ENCODE data around the gene ARHGAP42.
A peak's percentile ranks its signal among the peaks of the same experiment; 100 is the strongest.
"Not testable (repeated sequence)": the region's sequence is repeated elsewhere in the genome, so short reads cannot be mapped to it uniquely, and the experiment has no call there.

ARHGAP42 gene

DNA sequence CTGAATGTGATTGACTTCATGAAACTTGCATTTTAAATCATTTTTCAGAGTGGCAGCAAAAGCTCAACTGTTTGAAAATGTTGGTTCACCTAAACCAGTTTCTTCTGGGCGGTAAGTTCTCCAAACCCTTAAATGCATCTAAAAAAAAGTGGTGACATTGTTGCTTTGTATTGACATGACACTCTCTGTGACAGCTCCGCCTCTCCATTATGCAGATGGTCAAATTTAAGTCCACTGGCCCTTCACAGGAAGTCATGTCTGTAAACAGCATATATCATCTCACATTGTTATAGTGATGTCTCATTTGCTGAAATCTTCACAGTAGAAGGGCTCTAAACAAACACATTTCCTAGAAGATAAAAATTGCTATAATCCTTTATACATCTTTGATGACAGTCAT, 291.9 kb downstream of the ARHGAP42 start:
- peak in 1 of 3 experiments; percentile 34 for DNase-seq

DNA sequence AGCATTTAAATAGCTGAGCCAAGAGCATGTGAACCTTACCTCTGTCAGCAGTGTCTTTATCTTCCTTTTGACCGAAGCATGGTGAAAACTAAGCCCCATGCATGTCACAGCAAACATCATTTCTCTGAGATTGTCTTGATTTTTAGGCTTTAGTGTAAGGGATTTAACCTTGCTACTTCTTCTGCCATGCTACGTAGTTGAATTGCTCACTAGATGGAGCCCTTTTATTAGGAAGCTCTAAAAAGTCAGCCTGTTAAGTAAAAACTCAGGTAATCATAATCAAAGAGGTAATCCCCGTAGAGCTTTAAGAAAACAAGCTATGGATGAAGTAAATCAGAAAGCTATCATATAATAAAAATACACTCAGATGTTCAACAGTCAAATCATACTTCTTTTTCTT, 293.1 kb downstream of the ARHGAP42 start:
- peak; percentile 6 to 76 (median 14) for DNase-seq

DNA sequence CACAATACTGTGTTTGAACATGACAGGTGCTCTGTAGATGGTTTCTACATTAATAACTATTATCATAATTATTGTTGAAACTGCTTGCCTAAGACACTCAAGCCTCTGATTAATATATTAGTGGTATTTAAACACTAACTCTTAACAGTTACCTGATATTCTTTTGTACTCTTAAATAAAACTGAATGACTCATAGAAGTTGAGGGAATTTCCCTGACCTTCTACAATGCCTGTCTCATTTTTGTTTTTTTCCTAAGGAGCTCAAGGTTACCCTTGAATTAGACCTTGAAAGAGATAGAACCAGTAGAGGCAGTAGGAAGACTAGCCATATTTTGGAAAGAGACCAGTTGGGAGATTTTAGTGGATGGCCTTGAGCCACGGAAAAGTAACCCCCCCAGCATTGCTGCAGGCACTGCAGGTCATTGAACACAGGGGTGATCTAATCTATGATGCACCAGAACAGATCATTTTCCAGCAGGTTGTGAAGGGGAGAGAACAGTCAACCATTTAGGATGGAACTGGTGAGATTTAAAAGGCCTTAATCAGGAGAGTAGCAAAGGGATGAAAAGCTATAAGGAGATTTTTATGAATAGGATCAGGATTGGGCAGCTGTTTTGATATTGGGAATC, 294.2 kb downstream of the ARHGAP42 start:
- DNase-seq = peak in 2 of 3 experiments; percentile 39 to 81

DNA sequence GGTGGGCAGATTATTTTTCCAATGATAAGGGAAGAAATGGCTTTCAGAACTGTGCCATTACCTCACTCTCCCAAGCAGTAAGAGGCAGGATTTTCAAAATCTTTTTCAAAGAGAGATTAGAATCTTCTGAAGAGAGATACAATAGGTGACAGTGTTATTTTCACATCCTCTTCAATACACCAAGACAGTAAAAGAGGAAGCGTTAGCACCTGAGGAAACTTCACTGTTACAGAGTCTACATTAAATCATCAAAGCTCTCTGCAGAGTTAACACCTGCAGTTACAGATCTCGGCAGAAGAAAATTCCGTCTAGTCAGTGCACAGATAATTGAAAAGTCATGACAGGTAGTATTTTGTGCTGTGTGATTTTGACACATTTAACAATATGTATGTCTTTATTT, 297.6 kb downstream of the ARHGAP42 start:
- DNase-seq = peak in 2 of 3 experiments; percentile 5 to 64

DNA sequence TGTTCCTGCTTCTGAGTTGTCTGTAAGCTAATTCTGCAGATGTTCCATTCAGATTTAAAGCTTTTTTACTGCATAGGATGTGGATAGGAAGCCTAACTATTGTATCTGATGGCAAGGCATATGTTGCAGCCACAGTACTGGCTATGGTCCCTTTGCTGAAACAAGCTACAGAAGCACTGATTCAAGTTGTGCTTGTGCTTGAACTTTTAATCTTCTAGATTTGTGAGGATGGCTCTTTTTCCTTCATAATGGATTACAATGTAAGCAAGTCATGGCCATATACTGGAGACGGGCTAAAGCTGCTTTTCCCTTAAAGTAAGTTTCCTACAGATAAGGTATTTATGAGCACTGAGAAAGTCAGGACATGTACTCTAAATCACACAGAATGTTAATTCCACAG, 303.8 kb downstream of the ARHGAP42 start:
- no peak for DNase-seq

DNA sequence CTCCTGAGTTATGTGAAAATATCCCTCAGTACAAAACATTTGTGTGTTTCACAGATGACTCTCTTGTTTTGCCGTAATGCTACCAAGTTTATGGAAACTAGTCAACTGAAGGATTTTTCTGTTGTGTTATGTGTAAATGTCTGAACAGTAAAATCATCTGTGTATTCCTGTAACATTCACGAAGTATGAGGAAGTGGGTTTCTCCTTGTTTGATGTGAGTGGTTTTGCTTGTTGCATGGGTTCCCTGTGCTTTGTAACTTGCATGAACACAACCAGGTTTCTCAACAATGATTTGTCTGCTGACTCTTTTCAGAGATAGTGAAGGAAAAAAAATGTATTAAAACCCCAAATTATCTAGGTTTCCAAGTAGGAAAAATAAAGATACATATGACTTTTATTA, 304.5 kb downstream of the ARHGAP42 start:
- no peak for DNase-seq

DNA sequence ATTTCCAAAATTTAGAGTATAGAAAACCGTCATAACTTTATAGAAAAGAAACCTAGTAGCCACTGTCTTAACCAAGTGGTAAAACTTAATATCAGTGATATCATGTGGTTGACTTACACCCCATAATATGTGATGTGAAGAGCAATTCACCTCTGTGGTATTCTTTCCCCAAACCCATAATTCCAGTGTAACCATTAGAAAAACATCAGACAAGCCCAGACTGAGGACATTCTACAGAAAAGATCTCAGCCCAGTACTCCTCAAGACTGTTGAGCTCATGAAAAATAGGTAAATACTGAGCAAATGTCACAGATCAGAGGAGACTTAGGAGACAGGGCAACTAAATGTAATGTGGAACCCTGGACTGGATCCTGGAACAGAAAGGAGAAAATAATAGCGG, 307.9 kb downstream of the ARHGAP42 start:
- DNase-seq = no peak

DNA sequence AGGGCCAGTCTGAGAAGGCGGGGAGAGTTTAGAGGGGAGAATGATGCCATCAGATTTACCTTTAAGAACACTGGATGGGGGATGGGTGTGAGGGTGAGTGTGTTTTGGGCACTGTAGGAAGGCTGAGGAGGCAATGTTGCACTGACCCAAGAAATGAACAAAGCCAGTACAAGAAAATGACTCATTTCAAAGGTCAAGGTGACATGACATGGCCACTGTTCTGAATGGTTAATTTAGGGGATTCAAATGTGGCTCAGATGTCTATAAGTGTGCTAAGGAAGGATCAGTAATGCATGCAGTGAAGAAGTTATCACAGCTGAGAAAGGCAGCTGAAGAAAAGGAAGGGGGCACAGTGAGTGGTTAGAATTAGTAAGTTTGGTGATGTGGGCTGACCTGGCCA, 312.7 kb downstream of the ARHGAP42 start:
- DNase-seq = no peak

DNA sequence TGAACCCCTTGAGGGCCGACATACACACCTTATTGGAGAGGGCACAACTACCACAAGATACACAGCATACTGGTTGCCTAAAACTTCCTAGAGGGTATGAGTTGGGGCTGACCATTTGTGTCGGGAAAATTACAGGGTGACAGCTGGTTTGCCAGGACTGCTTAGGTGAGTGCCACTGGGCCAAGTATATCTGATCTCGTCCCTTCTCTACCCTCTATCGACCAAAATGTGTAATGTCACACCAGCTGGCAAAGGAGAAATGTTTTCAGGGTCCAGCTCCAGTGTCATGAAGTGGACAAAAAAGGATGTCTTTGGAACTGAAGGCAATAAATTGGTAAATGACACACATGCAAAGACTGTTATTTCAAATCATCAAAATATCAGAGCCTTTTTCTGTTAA, 316.4 kb downstream of the ARHGAP42 start:
- DNase-seq = no peak

DNA sequence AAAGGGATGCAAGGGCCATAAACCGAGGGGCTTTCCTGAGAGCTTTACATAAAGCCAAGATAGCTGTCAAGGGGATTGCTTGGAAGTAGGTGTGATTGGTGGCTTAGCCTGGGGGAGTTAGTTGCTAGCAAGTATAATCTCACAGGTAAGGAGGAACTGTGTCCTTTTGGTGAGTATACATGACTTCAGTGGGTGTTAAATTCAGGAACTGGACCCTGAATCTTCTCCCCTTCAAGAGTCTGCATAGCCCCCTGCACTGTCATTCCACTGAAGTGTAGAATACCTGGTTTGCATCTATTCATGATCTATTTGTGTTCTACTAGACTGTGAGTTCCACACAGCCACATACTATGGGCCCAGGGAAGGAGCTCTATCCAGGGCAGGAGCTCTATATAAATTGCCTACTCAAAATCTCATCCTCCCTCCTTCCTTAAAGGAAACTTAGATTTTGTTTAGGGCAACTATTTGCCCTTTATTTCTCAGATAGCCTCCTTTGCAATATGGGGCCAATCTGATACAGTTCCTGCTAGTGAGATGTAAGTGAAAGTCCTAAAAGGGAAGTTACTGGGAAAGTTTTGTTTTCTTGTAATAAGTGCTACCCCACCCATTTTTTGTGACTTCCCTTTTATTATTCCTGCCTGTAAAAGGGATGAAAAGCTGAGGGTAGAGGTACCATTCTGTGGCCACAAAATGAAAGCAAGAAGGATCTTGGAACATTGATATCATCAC, 322.0 kb downstream of the ARHGAP42 start:
- DNase-seq = no peak

DNA sequence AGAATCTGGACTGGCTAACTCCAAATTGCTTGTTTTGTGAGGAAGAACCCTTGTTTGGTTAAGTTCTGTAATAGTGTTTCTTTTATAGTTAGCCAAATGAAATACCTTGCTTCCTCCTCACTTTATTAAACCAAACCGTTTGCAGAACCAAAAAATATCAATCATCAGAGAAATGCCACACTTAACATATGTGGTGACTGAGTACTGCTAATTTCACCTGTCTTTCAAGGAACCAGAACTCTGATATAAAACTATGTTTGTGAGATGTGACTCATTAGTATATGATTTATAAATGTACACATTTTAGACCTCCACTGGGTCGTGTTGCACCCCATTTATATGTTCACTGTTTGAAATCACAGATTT, 322.6 kb downstream of the ARHGAP42 start:
- DNase-seq = no peak

DNA sequence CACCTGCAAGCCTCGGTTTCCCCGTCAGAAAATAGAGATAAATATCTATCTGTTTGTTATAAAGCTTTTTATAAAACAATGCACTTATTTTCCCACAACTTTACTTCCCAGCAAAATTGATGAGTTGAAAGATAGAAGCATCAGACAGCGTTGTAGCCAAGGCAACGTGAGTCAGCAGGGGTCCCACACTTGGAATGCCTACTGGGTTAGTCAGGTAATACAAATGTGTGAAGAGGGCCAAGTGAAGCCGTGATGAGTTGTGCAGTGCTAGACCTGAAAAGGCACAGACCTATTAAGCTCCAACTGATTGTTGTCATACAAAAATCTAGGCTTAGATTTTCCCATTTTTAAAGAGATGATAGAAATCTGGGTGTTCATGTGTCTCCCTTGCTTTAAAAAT, 323.8 kb downstream of the ARHGAP42 start:
- peak in 1 of 3 experiments; percentile 5 for DNase-seq

DNA sequence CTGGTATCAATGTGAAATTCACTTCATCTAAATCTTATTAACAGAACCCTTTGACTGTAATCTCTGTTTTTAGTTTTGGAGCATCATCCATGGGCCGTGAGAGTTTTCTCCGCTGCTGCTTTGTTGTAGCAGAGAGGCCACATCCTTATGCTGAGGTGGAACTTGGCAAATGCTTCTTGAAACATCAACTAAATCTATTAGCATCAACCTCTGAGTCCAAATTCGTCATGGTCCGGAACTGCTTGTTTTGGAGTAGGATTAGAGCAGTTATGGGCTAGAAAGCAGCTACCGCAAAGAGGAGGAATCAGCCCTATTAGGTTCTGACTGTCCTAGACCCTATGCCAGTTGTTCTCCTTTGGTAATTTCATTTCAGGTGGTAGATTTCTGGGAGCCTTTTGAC, 324.8 kb downstream of the ARHGAP42 start:
- DNase-seq = no peak

DNA sequence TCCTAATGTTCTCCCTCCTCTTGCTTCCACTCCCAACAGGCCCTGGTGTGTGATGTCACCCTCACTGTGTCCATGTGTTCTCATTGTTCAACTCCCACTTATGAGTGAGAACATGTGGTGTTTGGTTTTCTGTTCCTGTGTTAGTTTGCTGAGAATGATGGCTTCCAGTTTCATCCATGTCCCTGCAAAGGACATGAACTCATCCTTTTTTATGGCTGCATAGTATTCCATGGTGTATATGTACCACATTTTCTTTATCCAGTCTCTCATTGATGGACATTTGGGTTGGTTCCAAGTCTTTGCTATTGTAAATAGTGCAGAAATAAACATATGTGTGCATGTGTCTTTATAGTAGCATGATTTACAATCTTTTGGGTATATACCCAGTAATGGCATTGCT, 326.6 kb downstream of the ARHGAP42 start:
- not testable (repeated sequence) for DNase-seq

DNA sequence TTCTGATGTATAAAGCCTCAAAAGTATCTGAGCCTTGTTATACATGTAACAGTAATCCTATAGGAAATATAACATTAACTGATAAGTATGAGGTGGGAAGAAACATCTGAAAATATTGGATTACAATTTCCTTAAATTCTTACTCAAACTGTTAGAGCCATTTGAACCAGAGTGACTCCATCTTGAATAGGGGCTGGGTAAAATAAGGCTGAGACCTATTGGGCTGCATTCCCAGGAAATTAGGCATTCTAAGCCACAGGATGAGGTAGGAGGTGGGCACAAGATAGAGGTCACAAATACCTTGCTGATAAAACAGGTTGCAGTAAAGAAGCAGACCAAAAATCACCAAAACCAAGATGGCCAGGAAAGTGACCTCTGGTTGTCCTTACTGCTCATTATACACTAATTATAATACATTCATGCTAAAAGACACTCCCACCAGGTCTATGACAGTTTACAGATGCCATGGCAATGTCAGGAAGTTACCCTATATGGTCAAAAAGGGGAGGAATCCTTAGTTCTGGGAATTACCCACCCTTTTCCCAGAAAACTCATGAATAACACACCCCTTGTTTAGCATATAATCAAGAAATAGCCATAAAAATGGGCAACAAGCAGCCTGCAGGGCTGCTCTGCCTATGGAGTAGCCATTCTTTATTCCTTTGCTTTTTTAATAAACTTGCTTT, 327.7 kb downstream of the ARHGAP42 start:
- DNase-seq = no peak

DNA sequence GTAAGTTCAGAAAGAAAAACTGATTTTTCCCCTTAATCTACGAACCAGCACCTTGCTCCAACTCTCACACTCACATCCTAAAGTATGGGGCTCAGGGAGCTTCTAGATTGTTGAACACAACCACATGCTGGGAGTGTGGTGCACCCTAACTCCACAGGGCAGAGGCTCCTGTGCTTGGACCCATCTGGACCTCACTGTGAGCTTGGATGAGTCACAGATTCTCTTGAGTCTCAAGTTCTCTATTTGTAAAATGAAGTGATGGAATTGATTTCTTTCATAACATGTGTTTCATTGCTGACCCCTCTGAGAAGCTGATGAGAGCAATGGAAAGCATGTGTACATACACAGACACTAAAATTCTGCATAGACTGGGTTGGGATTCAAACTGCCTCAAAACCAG, 332.8 kb downstream of the ARHGAP42 start:
- no peak for DNase-seq

DNA sequence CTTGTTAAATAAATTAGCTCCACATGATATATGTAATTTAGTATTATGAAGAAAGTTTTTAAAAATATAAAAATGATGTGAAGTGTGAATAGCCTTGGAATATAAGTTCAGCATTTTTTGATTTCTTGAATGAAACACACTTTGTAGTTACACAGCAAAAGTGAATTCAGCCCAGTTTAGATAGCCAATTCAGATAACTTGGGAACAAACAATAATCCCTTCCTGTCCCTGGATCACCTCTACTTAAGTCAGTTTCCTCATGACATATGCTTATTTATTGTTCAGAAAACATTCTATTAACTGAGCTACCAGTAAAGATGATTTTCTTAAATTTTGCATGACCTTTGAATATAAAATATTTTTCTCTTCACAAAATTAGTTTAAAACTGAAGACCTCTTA, 335.2 kb downstream of the ARHGAP42 start:
- no peak for DNase-seq

DNA sequence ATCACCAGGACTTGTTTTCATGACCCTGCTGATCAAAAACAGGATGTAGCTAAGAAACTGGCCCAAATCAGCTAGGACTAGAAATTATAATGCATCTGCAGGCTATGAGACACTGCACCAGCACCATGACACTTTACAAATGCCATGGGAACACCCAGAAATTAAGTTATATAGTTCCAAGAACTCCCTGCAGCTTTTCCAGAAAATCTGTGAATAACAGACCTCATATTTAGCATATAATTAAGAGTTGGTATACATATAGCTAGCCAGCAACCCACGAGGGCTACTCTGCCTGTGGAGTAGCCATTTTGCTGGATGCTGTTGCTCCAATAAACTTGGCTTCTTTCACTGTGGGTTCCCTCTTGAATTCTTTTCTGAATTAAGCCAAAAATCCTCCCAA, 341.6 kb downstream of the ARHGAP42 start:
- DNase-seq = no peak

DNA sequence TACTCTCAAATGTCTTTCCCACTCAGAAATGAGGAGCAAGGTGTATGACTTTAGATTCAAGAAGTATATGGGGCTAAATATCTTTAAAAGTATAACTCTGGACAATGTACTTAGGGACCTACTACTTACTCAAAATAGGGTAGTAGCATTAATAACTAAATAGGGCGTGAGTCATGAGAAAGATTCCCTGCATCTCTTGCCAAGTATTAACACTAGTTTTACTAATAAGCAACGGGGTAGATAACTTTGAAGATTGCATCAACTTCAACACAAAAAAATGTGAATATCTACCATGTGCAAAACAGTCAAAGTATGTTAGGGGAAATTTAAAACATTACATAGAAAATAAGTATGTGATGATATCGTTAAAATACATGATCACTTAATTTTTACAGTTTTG, 342.9 kb downstream of the ARHGAP42 start:
- DNase-seq = no peak

DNA sequence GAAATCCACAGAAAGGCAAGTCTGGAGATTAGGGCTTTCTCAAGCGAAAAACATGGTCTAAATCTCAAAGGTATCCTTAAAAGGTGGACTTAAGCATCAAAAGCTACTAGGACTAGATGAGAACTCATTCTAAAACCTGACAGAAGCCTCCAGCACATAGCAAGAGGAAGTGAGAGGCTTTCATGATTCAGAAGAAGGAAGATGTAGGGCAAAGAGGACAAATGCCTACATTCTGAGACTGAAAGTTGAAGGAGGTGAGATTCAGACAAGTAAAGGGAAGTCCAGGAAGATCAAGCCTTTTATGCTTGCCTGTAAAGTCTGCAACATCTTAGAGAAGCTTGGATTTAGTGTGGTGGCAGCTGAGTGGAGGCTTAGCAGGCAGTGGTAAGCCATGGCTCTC, 343.6 kb downstream of the ARHGAP42 start:
- no peak for DNase-seq

DNA sequence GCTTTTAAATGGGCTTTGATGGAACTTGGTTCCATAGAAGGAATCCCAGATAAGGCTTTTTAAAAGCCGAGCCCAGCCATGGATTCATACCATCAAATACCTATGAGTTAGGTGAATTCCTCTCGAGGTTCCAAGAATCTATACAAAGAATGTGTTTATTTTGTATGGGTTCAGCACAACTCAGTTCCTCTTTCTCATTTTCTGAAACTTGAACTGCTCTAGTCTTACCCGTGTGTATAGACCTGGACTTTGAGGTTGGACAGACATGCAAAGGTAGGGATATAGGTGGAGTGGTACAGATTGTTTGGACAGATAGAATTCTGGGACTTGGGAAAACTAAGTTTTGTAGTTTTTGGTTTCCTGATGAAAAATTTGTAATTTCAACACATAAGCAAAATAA, 344.6 kb downstream of the ARHGAP42 start:
- no peak for DNase-seq

DNA sequence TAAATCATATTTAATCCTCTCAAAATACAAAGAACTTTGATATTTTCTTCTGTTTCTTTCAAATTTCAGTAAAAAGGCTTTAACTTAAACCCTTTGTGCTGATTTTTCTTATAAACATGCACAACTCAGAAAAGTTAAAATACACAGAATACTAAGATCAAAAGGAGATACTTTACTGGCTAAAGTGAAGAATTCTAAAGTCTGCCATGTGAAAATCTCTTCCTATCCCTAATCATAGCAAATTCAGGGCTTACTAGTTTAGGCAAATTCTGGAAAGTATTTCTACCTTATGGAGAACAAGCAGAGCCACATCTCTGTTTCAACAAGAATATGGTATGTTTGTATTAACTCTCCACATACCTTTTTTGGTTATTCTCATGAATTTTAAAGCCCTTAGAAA, 345.9 kb downstream of the ARHGAP42 start:
- DNase-seq = no peak

DNA sequence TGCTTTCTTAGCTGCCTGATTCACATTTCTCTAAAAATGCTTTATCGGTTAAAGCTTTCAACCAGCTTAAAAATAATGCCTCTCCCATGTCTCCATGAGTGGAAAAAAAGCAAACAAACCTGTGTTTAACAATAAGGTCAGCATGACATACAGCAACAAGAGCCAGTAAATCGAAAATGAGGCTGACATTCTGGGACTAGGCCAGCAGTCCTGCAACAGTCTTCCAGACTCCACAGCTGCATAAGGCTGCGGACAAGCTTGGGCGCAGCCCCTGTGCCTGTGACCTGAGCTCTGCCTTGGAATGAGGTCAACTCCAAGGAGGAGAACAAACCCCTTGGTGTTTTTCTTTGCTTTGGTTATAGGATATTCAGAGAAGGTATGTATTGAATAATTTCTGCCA, 347.0 kb downstream of the ARHGAP42 start:
- DNase-seq = peak in 2 of 3 experiments; percentile 35 to 67

DNA sequence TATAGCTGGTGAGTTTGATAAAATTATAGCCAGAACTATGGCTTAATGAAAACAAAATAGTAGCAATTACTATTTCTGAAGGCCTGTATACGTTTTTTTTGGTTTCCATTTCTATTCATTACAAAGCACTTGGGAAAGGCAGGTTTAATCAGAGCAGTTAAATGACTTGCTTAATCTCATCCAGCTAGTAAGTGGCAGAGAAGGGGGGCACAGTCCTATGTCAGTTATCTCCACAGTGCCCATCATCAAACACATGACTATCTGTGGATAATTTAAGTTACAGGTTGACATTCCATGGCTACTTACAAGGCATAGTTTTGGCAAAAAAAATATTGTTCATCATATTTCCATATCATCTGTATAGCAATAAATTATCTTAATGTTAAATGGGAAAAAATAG, 348.8 kb downstream of the ARHGAP42 start:
- no peak for DNase-seq

All from NCI-H1417 (cell line).